ENCODE measurements around the gene CEP112.

The CEP112 gene

GRCh38 chr17:65659512-65659911, 532.4 kb downstream of the CEP112 start:
- in situ Hi-C loops (cut with MboI; ENCODE audit: low pct_unique_long_range_greater_than_20kb, low sequenced_read_pairs, unreplicated experiment) = no loop called here
- no peak for DNase-seq (ENCODE audit: low spot score)
- TF ChIP-seq CTCF (IDR thresholded peaks at IDR 0.05; ENCODE audit: extremely low read depth, insufficient read depth, missing control alignments) = no peak

DNA sequence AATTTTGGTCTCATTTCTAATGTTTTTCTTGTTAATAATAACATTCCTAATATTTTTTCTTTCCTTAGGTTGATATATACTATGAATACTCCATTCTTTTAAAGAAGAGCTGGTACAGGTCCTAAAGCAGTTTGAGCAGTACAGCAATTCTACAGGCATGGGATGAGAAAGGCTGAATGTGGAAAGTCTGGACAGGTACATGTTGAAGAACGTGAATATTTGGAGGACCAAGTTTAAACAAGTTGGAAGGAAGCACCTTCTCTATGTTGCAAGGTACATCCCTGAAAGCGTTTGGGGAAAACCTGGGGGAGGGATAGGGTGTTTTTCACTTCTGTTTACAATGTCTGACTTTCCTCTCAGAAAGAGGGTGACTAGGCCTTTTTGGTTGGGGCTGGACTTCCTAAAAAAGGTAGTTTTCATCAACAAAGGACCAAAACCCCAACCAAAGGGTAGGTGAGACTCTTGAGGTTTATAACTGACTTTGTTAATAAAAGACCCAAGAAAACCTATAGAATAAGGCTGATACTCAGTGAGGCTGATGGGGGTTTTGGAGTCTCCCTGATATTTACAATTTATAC, 534.6 kb downstream of the CEP112 start:
- in situ Hi-C loops (cut with MboI; ENCODE audit: low pct_unique_long_range_greater_than_20kb, low sequenced_read_pairs, unreplicated experiment) = no loop called here
- TF ChIP-seq CTCF (IDR thresholded peaks at IDR 0.05; ENCODE audit: extremely low read depth, insufficient read depth, missing control alignments) = no peak
- DNase-seq (ENCODE audit: low spot score) = no peak

GRCh38 chr17:65656390-65657250, 535.3 kb downstream of the CEP112 start:
- TF ChIP-seq CTCF (IDR thresholded peaks at IDR 0.05; ENCODE audit: extremely low read depth, insufficient read depth, missing control alignments) = no peak
- in situ Hi-C loops (cut with MboI; ENCODE audit: low pct_unique_long_range_greater_than_20kb, low sequenced_read_pairs, unreplicated experiment) = no loop called here
- DNase-seq (ENCODE audit: low spot score) = peak; percentile 26

DNA sequence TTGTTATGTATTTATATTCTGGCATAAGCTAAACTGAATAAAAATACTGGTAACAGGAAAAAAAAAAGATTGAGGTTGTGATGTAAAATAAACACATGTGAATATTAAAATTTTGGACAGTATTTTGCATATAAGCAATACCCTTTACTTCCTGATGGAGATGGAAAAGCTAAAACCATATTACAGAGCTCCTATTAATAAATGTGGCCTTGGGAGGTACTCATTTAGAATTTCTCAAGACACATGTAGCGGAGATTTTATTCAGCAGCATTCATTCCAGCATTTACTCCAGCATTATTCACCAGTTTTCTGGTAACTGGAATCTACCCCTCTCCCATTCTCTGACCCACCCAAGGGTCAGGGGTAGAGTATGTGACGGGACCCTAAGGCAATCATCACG, 536.2 kb downstream of the CEP112 start:
- DNase-seq (ENCODE audit: low spot score) = no peak
- in situ Hi-C loops (cut with MboI; ENCODE audit: low pct_unique_long_range_greater_than_20kb, low sequenced_read_pairs, unreplicated experiment) = no loop called here
- no peak for TF ChIP-seq CTCF (IDR thresholded peaks at IDR 0.05; ENCODE audit: extremely low read depth, insufficient read depth, missing control alignments)

- no peak for TF ChIP-seq CTCF (IDR thresholded peaks at IDR 0.05; ENCODE audit: extremely low read depth, insufficient read depth, missing control alignments)
- in situ Hi-C loops (cut with MboI; ENCODE audit: low pct_unique_long_range_greater_than_20kb, low sequenced_read_pairs, unreplicated experiment) = no loop called here
- no peak for DNase-seq (ENCODE audit: low spot score)
Measured at GRCh38 chr17:65644545-65644944, 547.4 kb downstream of the CEP112 start.

DNA sequence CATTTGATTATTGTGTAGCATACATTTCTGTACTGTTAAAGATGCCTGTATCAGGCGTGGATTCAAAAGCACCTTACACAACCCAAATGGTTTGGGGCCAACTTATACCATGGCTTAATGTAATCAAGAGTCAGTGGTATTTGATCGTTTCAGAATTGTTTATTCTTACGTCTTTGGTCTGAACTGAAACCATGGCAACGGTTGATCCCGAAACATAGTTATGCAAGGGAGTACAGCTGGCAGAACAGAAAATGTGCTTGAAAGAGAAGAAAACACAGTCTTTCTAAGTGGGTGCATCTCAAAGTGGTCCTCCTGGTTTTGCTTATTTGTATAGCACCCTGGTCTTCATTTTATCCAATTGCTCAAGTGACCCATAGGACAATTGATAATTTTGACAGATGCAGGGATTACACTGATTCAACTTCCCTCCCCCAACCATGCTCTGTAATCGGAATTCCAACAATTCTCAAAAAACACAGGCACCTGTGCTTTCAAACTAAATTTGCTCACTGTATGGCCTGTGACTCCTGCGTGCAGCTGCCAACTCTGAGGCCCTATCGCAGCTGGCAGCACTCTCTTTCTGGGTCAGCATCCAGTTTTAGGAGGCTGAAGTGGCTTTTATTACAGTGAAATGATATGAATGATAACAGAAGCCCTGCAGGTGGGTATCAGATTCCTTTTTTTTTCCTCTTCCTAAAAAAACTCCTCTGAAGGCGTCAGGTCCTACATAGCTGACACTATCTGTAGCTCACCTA, 553.5 kb downstream of the CEP112 start:
- TF ChIP-seq CTCF (IDR thresholded peaks at IDR 0.05; ENCODE audit: extremely low read depth, insufficient read depth, missing control alignments) = no peak
- in situ Hi-C loops (cut with MboI; ENCODE audit: low pct_unique_long_range_greater_than_20kb, low sequenced_read_pairs, unreplicated experiment) = no loop called here
- no peak for DNase-seq (ENCODE audit: low spot score)

Data from GM13977 (cell line).